ENCODE results near the gene NDUFS7. TPM values are rescaled to one million over a fixed set of nuclear protein-coding genes. Genes with fewer than 3 reads are reported as not detected.
A peak's percentile ranks its signal among the peaks of the same experiment; 100 is the strongest.

NDUFS7 gene
- total and polyA plus RNA-seq, 10 of the 15 experiments (the other 5 are each of a cell fraction or from before 2014, with no cell fraction given): 5.1 to 282 (median 92.9) TPM

DNA sequence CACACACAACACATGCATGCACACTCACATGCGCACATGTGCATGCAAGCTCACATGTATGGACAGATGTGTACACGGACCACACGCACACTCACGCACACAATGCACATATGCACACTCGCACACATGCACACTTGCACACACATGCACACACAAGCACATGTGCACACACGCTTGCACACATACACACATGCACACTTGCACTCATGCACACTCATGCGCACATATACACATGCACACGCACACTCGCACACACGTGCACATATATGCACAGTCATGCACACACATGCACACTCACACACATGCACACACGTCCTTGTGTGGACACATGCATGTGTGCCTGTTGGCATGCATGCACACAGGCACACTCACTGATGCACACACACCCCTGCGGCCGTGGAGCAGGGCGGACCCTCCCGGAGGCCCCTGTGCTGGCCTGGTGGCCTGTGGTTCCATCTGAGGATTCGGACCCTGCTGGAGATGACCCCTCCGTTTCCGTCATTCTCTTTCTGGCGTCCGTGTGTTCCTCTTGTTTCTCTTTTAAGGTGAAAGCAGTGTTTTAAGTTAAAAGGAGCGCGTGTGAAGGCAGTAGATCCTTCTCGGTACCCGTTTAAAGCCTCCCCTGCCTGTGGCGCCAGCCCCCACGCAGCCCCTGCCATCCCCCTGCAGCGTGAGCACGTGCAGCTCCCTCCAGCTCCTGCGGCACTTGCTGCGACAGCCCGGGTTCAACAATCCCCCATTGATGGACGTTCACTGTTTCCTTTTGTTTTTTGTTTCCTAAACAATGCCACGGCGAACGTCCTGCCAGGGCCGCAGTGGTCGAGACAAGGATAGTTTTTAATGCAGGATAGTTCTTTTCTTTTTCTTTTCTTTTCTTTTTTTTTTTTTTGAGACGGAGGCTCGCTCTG lies 5.6 kb downstream of the NDUFS7 start (continued):
- TF ChIP-seq E2F8 (IDR thresholded peaks at IDR 0.05; ENCODE audit: low read depth, partially characterized antibody): no peak
- TF ChIP-seq, protein P1, sequence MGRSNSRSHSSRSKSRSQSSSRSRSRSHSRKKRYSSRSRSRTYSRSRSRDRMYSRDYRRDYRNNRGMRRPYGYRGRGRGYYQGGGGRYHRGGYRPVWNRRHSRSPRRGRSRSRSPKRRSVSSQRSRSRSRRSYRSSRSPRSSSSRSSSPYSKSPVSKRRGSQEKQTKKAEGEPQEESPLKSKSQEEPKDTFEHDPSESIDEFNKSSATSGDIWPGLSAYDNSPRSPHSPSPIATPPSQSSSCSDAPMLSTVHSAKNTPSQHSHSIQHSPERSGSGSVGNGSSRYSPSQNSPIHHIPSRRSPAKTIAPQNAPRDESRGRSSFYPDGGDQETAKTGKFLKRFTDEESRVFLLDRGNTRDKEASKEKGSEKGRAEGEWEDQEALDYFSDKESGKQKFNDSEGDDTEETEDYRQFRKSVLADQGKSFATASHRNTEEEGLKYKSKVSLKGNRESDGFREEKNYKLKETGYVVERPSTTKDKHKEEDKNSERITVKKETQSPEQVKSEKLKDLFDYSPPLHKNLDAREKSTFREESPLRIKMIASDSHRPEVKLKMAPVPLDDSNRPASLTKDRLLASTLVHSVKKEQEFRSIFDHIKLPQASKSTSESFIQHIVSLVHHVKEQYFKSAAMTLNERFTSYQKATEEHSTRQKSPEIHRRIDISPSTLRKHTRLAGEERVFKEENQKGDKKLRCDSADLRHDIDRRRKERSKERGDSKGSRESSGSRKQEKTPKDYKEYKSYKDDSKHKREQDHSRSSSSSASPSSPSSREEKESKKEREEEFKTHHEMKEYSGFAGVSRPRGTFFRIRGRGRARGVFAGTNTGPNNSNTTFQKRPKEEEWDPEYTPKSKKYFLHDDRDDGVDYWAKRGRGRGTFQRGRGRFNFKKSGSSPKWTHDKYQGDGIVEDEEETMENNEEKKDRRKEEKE (IDR thresholded peaks at IDR 0.05): no peak
- TF ChIP-seq POLR2A (IDR thresholded peaks at IDR 0.05; ENCODE audit: low read depth, low read length): peak; percentile 47
- no peak for TF ChIP-seq TAF1 (IDR thresholded peaks at IDR 0.05; ENCODE audit: borderline replicate concordance, low read depth, low read length)
- TF ChIP-seq CBX3 (IDR thresholded peaks at IDR 0.05; ENCODE audit: borderline replicate concordance, low read depth): no peak
- no peak for TF ChIP-seq SP1 (IDR thresholded peaks at IDR 0.05; ENCODE audit: low read depth, low read length)
- TF ChIP-seq TCF3 (IDR thresholded peaks at IDR 0.05; ENCODE audit: borderline replicate concordance, insufficient read depth, low read depth, low read length): peak; percentile 84
- TF ChIP-seq IKZF1 (conservative IDR thresholded peaks at IDR 0.05): no peak
- no peak for TF ChIP-seq NRF1 (conservative IDR thresholded peaks at IDR 0.05; ENCODE audit: low read depth, low read length)
- TF ChIP-seq RCOR1 (conservative IDR thresholded peaks at IDR 0.05; ENCODE audit: low read depth, low read length): no peak
- TF ChIP-seq, protein P2, sequence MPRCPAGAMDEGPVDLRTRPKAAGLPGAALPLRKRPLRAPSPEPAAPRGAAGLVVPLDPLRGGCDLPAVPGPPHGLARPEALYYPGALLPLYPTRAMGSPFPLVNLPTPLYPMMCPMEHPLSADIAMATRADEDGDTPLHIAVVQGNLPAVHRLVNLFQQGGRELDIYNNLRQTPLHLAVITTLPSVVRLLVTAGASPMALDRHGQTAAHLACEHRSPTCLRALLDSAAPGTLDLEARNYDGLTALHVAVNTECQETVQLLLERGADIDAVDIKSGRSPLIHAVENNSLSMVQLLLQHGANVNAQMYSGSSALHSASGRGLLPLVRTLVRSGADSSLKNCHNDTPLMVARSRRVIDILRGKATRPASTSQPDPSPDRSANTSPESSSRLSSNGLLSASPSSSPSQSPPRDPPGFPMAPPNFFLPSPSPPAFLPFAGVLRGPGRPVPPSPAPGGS (IDR thresholded peaks at IDR 0.05; ENCODE audit: borderline replicate concordance, insufficient read depth, low read depth, low read length, poor library complexity, severe bottlenecking): peak; percentile 99
- TF ChIP-seq PML (IDR thresholded peaks at IDR 0.05; ENCODE audit: low read length): no peak
- TF ChIP-seq WRNIP1 (IDR thresholded peaks at IDR 0.05; ENCODE audit: borderline replicate concordance, low read depth, low read length): no peak
- no peak for TF ChIP-seq BMI1 (IDR thresholded peaks at IDR 0.05; ENCODE audit: borderline replicate concordance)
- TF ChIP-seq, protein P3, sequence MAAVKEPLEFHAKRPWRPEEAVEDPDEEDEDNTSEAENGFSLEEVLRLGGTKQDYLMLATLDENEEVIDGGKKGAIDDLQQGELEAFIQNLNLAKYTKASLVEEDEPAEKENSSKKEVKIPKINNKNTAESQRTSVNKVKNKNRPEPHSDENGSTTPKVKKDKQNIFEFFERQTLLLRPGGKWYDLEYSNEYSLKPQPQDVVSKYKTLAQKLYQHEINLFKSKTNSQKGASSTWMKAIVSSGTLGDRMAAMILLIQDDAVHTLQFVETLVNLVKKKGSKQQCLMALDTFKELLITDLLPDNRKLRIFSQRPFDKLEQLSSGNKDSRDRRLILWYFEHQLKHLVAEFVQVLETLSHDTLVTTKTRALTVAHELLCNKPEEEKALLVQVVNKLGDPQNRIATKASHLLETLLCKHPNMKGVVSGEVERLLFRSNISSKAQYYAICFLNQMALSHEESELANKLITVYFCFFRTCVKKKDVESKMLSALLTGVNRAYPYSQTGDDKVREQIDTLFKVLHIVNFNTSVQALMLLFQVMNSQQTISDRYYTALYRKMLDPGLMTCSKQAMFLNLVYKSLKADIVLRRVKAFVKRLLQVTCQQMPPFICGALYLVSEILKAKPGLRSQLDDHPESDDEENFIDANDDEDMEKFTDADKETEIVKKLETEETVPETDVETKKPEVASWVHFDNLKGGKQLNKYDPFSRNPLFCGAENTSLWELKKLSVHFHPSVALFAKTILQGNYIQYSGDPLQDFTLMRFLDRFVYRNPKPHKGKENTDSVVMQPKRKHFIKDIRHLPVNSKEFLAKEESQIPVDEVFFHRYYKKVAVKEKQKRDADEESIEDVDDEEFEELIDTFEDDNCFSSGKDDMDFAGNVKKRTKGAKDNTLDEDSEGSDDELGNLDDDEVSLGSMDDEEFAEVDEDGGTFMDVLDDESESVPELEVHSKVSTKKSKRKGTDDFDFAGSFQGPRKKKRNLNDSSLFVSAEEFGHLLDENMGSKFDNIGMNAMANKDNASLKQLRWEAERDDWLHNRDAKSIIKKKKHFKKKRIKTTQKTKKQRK (IDR thresholded peaks at IDR 0.05; ENCODE audit: low read depth, low read length): no peak
- TF ChIP-seq CBFB (IDR thresholded peaks at IDR 0.05; ENCODE audit: low read depth): no peak
- TF ChIP-seq, protein P4, sequence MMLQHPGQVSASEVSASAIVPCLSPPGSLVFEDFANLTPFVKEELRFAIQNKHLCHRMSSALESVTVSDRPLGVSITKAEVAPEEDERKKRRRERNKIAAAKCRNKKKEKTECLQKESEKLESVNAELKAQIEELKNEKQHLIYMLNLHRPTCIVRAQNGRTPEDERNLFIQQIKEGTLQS (IDR thresholded peaks at IDR 0.05; ENCODE audit: borderline replicate concordance, extremely low read depth, low read depth, low read length): no peak
- no peak for TF ChIP-seq NR2C1 (IDR thresholded peaks at IDR 0.05)

All from GM12878 (cell line).